BLaER1 (cell line): ENCODE data around the gene ANKRD63.
A peak's percentile ranks its signal among the peaks of the same experiment; 100 is the strongest.

Source experiments
- H3K27ac ChIP-seq: shearing (Covaris generic); formaldehyde crosslinking; 2 replicates; pipeline ENCODE4 v1.8.1; 2022
- H3K27me3 ChIP-seq: shearing (Covaris generic); formaldehyde crosslinking; 2 replicates; pipeline ENCODE4 v1.8.1; 2022
- H3K36me3 ChIP-seq: shearing (Covaris generic); formaldehyde crosslinking; 2 replicates; pipeline ENCODE4 v1.8.1; 2022
- H3K4me1 ChIP-seq: shearing (Covaris generic); formaldehyde crosslinking; 2 replicates; pipeline ENCODE4 v1.8.1; 2022
- H3K4me2 ChIP-seq: shearing (Covaris generic); formaldehyde crosslinking; 2 replicates; pipeline ENCODE4 v1.8.1; 2022
- H3K4me3 ChIP-seq: shearing (Covaris generic); formaldehyde crosslinking; 2 replicates; pipeline ENCODE4 v1.8.1; 2022
- H3K9ac ChIP-seq: shearing (Covaris generic); formaldehyde crosslinking; 2 replicates; pipeline ENCODE4 v1.8.1; 2022
- H3K9me3 ChIP-seq: shearing (Covaris generic); formaldehyde crosslinking; 2 replicates; pipeline ENCODE4 v1.8.1; 2022
- H4K20me1 ChIP-seq: shearing (Covaris generic); formaldehyde crosslinking; 2 replicates; pipeline ENCODE4 v1.8.1; 2022
- Cebpa-rat ChIP-seq: shearing (Covaris generic); IDR thresholded peaks from 2 replicates; pipeline ENCODE4 v1.8.1; 2022

The ANKRD63 gene

DNA sequence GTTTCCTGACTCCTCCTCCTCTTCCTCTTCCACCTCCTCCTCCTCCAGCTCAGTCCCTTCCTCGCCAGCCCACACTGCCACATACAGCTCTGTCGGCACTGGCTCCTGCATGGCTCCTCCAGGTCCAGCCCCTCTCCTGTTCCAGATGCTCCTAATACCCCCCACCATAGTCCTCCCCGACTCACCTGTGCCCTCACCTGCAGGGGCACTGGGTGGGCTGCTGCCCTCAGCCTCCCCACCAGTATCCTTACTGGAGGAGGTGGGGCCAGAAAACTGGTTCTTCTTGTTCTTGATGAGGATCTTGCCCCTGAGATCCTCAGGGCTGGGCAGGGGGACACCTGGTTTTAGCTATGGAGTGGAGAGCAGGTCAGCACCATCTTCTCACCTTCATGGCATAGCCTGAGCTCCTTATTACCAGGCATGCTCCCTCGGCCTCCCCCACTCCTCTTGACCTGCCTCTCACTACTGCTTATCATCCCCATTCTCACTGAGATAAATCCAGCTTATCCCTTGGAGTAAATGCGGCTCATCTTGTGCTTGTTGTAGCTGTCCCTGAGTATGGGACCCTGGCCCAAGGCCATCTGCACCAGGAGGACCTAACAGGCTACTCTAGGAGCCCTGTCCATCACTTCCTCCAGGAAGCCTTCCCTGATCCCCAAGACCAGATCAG lies 13.8 kb upstream of the ANKRD63 start:
- no peak overlapping the region for H3K4me3 ChIP-seq
- no peaks in the 10 kb centered on the region for H4K20me1 ChIP-seq
- H3K4me1 ChIP-seq = peaks cover 39% of the 10 kb centered on the region
- H3K9ac ChIP-seq = no peak overlapping the region
- no peak overlapping the region for H3K27ac ChIP-seq
- no peak for TF ChIP-seq Cebpa-rat
- H3K27me3 ChIP-seq = no peaks in the 10 kb centered on the region
- no peak overlapping the region for H3K4me2 ChIP-seq
- H3K9me3 ChIP-seq = peaks cover 23% of the 10 kb centered on the region
- H3K36me3 ChIP-seq = peaks cover 56% of the 10 kb centered on the region

DNA sequence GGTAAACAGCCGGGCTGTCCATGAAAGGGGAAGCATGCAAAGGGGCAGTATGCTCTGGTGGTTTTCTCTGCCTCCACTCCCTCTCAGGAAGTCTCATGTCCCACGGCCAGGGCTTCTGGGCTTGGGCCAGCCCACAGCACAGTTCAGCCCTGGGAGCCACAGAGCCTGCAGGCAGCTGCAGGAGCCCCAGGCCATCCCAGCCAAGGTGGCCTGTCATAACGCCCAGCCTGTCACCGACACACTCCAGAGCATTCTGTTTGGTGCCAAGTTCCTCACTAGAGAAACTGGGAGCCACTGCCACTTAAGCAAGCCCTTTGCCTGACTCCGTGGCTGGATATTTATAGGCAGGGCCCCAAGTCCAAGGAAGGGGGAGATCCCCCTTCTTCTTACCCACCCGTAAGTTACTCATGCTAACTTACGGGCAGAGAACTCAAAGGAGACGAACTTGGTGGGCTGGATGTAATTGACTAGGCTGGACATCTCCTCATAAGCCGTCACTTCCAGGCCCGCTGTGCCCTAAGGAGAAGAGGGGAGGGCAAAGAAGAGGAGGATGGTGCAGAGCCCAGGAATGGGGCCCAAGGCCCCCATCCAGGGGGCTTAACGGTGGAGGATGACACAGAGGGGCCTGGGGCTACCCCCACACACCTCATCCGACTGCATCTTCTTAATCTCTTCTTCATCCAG lies 13.2 kb upstream of the ANKRD63 start:
- no peaks in the 10 kb centered on the region for H3K27me3 ChIP-seq
- H3K4me1 ChIP-seq = peaks cover 33% of the 10 kb centered on the region
- H3K4me2 ChIP-seq = no peak overlapping the region
- H3K9ac ChIP-seq = no peak overlapping the region
- no peak overlapping the region for H3K27ac ChIP-seq
- no peaks in the 10 kb centered on the region for H4K20me1 ChIP-seq
- H3K9me3 ChIP-seq = peaks cover 20% of the 10 kb centered on the region
- peaks cover 50% of the 10 kb centered on the region for H3K36me3 ChIP-seq
- no peak overlapping the region for H3K4me3 ChIP-seq
- TF ChIP-seq Cebpa-rat = no peak

DNA sequence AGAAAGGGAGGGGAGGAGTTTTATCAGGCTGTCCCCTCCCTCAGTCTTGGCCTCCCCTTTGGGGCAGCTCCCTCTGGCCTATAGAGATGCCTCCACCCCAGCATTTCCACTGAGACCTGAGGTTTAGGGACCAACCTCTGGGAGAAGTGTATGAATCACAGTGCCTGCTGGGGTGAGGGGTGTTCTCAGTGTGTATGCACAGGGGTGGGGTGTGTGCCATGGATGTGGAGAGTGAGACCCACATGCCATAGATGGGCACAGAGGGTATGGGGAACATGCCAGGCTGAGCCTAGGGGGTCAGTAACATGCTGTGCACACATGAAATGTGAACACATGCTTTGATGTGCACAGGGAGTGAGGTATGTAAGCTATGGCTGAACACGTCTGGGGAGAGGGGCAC lies 12.4 kb upstream of the ANKRD63 start:
- H3K27ac ChIP-seq = no peak overlapping the region
- no peaks in the 10 kb centered on the region for H3K27me3 ChIP-seq
- no peak for TF ChIP-seq Cebpa-rat
- H3K36me3 ChIP-seq = peaks cover 43% of the 10 kb centered on the region
- no peak overlapping the region for H3K4me2 ChIP-seq
- no peak overlapping the region for H3K9ac ChIP-seq
- peaks cover 32% of the 10 kb centered on the region for H3K4me1 ChIP-seq
- H4K20me1 ChIP-seq = no peaks in the 10 kb centered on the region
- H3K9me3 ChIP-seq = peaks cover 12% of the 10 kb centered on the region
- H3K4me3 ChIP-seq = no peak overlapping the region

DNA sequence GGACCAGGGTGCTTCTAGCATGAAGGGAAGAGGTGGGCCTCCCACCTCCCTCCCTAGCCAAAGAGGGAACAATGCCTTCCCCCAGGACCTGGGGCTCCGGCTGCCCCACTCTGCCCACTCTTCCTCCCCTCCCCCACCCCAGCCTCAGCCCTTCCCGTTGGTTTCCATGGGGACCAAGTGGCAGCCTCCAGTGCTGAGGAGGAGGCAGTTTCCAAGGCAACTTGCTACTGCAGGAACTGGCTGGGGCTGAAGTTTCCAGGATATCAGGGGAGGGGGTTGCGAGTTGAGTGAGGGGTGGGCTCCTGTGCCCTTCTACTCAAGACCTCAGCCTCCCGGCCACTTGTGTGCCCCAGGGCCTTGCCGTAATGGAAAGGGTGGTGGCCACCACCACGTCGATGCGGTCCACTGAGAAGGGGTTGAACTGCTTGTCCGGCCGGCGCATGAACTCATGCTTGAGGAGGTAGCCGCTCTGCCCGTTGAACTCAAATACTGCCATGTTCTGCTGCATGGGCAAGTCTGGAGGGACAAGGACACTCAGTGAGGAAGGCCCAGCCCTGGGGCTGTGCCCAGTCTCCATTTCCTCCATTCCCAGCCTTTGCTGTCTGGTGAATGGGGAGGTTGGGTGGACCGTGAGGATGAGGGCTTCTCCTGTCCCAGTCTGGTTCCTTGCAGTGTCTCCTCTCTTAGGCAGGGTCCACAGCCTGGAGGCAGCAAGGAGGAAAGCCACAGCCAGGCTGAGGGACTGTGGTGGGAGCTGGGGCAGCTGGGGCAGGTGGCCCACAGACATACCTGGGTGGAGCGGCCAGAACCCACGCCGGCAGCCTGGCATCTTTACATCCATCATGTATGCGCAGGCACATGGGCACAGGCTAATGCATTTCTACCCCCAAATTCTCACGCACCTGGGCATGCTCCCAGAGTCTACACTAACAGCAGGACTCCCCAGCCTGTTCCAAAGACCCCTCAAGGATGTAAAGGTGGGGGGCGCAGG lies 11.3 kb upstream of the ANKRD63 start:
- Histone ChIP-seq H3K4me2 (peak overlapping the region; percentile 57), H3K4me3 (no peak overlapping the region), H3K9me3 (peaks cover 2% of the 10 kb centered on the region), H3K4me1 (peaks cover 40% of the 10 kb centered on the region), H3K36me3 (peaks cover 34% of the 10 kb centered on the region), H4K20me1 (no peaks in the 10 kb centered on the region), H3K27me3 (no peaks in the 10 kb centered on the region), H3K27ac (no peak overlapping the region), H3K9ac (no peak overlapping the region)
- no peak for TF ChIP-seq Cebpa-rat

DNA sequence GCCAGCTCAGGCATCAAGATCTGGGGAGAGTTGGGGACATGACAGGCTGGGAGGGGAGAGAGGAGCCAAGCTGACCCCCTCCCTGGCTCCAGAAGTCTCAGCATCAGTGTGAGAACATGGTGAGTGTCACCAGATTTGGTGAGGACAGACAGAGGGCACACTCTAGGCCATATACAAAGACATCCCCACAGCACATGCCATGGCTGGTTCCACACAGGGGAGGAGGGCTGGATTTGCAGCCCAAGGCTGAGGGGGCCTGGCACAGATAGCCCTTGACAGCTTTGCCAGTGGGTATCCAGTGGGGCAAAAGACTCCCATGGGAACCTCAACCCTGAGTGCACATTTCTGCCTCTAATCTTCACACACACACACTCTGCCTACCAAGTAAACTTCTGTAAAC lies 10.1 kb upstream of the ANKRD63 start:
- H4K20me1 ChIP-seq = no peaks in the 10 kb centered on the region
- no peak for TF ChIP-seq Cebpa-rat

DNA sequence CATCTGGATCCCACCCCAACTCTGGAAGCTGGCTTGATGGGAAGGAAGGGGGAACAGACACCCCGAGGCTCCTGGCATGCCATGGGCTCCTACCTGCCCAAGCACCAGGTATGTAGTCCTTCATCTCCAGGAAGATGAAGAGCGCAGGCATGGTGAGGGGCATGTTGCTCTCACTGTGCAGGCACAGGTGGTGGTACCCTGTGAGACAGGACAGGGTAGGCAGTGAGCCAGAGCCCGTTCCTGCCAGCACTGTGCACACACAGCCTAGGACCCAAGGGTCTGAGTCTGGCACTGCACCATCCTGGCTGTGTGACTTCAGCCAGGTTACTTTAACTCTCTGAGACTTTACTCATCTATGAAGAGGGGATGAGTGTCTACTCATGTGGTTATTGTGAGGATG lies 9.4 kb upstream of the ANKRD63 start:
- H3K9me3 ChIP-seq = no peaks in the 10 kb centered on the region

More for the DNA sequence above, 10.1 kb upstream of the ANKRD63 start:
- H3K4me1 ChIP-seq = peaks cover 40% of the 10 kb centered on the region
- no peaks in the 10 kb centered on the region for H3K27me3 ChIP-seq
- no peak overlapping the region for H3K4me3 ChIP-seq
- H3K4me2 ChIP-seq = no peak overlapping the region
- H3K36me3 ChIP-seq = peaks cover 32% of the 10 kb centered on the region; the same call in 1 of the 2 replicates
- no peak overlapping the region for H3K27ac ChIP-seq
- H3K9ac ChIP-seq = no peak overlapping the region
- H3K9me3 ChIP-seq = no peaks in the 10 kb centered on the region

DNA sequence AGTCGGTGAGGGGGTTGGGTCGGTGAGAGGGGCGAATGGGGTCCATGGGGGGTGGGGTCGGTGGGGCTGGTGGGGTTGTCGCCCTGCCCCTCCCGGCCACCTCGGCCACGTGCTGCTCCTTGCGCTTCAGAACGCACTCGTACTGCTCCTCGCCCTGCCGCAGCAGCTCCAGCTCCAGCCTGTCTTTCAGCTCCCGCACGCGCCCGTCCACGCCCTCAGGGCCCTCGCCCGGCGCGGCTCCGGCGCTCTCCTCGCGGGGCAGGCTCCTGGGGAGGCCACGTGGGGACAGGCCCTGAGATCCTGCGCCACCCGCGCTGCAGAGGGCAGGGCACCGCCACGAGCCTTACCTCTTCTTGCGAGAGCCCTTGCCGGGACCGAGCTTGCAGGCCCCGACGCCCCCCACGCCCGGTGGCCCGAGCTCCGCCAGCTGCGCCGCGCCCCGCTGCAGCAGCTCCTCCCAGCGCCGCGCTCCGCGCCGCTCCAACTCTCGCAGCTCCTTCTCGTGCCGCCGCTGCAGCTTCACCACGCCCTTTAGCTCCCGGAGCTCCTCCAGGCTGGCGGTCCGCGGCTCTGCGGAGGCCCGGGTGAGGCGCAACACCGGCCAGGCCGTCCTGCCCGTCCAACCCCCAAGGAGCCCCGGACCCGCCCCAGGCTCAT lies 8.2 kb upstream of the ANKRD63 start:
- Histone ChIP-seq H3K9ac (no peak overlapping the region), H3K4me2 (no peak overlapping the region), H3K27me3 (no peaks in the 10 kb centered on the region), H3K4me1 (peaks cover 37% of the 10 kb centered on the region), H3K36me3 (peaks cover 30% of the 10 kb centered on the region; the same call in 1 of the 2 replicates), H4K20me1 (peaks cover 9% of the 10 kb centered on the region; the same call in 1 of the 2 replicates), H3K27ac (no peak overlapping the region), H3K4me3 (no peak overlapping the region), H3K9me3 (no peaks in the 10 kb centered on the region)
- TF ChIP-seq Cebpa-rat = no peak

More for the DNA sequence above, 9.4 kb upstream of the ANKRD63 start:
- H3K9ac ChIP-seq = no peak overlapping the region
- no peak for TF ChIP-seq Cebpa-rat
- no peak overlapping the region for H3K4me2 ChIP-seq
- H3K27ac ChIP-seq = no peak overlapping the region
- H3K36me3 ChIP-seq = peaks cover 30% of the 10 kb centered on the region; the same call in 1 of the 2 replicates
- H4K20me1 ChIP-seq = no peaks in the 10 kb centered on the region
- no peaks in the 10 kb centered on the region for H3K27me3 ChIP-seq
- peaks cover 40% of the 10 kb centered on the region for H3K4me1 ChIP-seq
- no peak overlapping the region for H3K4me3 ChIP-seq

DNA sequence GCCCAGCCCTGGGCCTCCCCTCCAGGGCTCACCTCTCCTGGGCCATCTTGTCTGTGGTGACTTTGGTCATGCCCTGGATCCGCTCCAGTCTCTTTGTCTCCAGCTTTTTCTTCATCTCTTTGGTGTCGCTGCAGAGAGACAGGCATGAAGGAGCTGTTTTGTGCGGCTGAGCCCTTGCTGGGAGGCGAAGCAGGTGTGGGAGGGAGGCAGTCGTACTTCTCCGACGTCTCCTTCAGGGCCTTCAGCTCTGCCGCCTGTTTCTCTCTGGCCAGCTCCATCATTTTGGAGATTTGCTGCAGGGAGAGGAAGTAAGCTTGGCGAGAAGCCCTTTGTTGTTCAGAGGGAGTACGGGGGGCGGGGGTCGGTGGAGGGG lies 7.7 kb upstream of the ANKRD63 start:
- Histone ChIP-seq H3K4me2 (no peak overlapping the region), H3K27me3 (peaks cover 2% of the 10 kb centered on the region; the same call in 1 of the 2 replicates), H3K9me3 (no peaks in the 10 kb centered on the region), H3K9ac (no peak overlapping the region), H3K27ac (no peak overlapping the region), H3K4me1 (peaks cover 32% of the 10 kb centered on the region), H3K36me3 (peaks cover 26% of the 10 kb centered on the region; the same call in 1 of the 2 replicates), H3K4me3 (no peak overlapping the region), H4K20me1 (peaks cover 9% of the 10 kb centered on the region; the same call in 1 of the 2 replicates)
- no peak for TF ChIP-seq Cebpa-rat

DNA sequence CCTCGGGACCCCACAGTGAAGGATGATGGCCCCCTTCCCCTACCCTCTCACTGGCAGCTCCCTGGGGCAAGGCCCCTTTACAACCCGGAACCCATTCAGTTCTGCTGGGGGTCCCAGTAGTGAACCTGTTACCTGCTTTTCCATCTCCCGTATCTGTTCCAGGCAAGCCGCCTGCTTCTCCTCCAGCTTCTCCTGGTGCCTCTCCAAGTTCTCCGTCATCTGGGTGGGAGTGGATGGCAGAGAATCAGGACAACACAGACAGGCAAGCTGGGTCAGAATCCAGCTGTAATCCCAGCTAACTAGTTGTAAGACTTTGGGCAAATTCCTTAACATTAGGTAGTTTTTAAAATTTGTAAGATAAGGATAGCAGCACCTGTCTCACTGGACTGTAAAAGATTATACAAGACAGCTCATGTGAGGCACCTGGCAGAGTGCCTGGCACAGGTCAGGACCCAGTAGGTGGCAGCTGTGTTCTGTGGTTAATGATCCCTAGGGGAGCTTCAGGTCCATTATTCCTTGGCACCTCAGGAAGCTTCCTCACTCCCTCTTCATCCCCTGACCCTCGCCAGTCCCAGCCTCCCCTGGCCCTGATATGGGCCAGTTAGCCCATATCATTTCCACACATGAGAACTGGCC lies 6.4 kb upstream of the ANKRD63 start:
- H3K4me1 ChIP-seq = peaks cover 24% of the 10 kb centered on the region
- no peak overlapping the region for H3K4me3 ChIP-seq
- no peak overlapping the region for H3K4me2 ChIP-seq
- H3K36me3 ChIP-seq = peaks cover 22% of the 10 kb centered on the region; the same call in 1 of the 2 replicates
- no peak for TF ChIP-seq Cebpa-rat
- H4K20me1 ChIP-seq = peaks cover 9% of the 10 kb centered on the region; the same call in 1 of the 2 replicates
- H3K9me3 ChIP-seq = no peaks in the 10 kb centered on the region
- peaks cover 15% of the 10 kb centered on the region for H3K27me3 ChIP-seq
- no peak overlapping the region for H3K27ac ChIP-seq
- no peak overlapping the region for H3K9ac ChIP-seq
